Osteocyte (in vitro differentiated cells): Measurements from ENCODE around the gene AADACL3. TPM values are rescaled to one million over a fixed set of nuclear protein-coding genes. Genes with fewer than 3 reads are reported as not detected.
"Not testable (repeated sequence)": the region's sequence is repeated elsewhere in the genome, so short reads cannot be mapped to it uniquely, and the experiment has no call there.

Experiments
- DNase-seq: peaks from one replicate; pipeline ENCODE4 v3.0.0; 2021; ENCODE audit warnings: mixed read lengths; ENCODE audit not compliant: unreplicated experiment; ENCODE audit errors: extremely low spot score
- H3K27ac Mint-ChIP-seq: one replicate; pipeline ENCODE4 v1.8.0; 2021; ENCODE audit warnings: mild to moderate bottlenecking, mixed read lengths; ENCODE audit not compliant: unreplicated experiment
- H3K27me3 Mint-ChIP-seq: one replicate; pipeline ENCODE4 v1.8.0; 2021; ENCODE audit warnings: mixed read lengths; ENCODE audit not compliant: unreplicated experiment
- H3K36me3 Mint-ChIP-seq: one replicate; pipeline ENCODE4 v1.8.0; 2021; ENCODE audit warnings: mixed read lengths; ENCODE audit not compliant: unreplicated experiment
- H3K4me1 Mint-ChIP-seq: one replicate; pipeline ENCODE4 v1.8.0; 2021; ENCODE audit warnings: mixed read lengths; ENCODE audit not compliant: unreplicated experiment
- H3K4me3 Mint-ChIP-seq: one replicate; pipeline ENCODE4 v1.8.0; 2021; ENCODE audit warnings: mild to moderate bottlenecking, moderate library complexity, mixed read lengths; ENCODE audit not compliant: unreplicated experiment
- H3K9me3 Mint-ChIP-seq: one replicate; pipeline ENCODE4 v1.8.0; 2021; ENCODE audit warnings: mixed read lengths; ENCODE audit not compliant: unreplicated experiment
- CTCF ChIP-seq: fragments of 200-600 bp; sonication (generic); IDR thresholded peaks from 2 replicates; pipeline ENCODE4 v1.5.0; 2021; ENCODE audit warnings: antibody characterized with exemption, mild to moderate bottlenecking, moderate library complexity
- total RNA-seq: library from RNA; stranded (reverse); gene quantifications from 2 replicates; pipeline ENCODE4 v1.2.1, GENCODE V29; 2021

The AADACL3 gene
- total RNA-seq, 1 donor from 2014 or later: not detected

- no peak for DNase-seq
- no peaks in the 10 kb centered on the region for H3K36me3 Mint-ChIP-seq
Measured at GRCh38 chr1:12714710-12715475, 1.0 kb upstream of the AADACL3 start.

GRCh38 chr1:12717301-12717838 is 1.5 kb downstream of the AADACL3 start:
- Mint-ChIP-seq H3K27ac (no peak overlapping the region), H3K4me3 (no peak overlapping the region), H3K9me3 (no peaks in the 10 kb centered on the region), H3K27me3 (no peaks in the 10 kb centered on the region), H3K4me1 (peaks cover 6% of the 10 kb centered on the region), H3K36me3 (no peaks in the 10 kb centered on the region)
- DNase-seq: no peak
- TF ChIP-seq CTCF: no peak

More at GRCh38 chr1:12714710-12715475, 1.0 kb upstream of the AADACL3 start:
- peaks cover 19% of the 10 kb centered on the region for H3K4me1 Mint-ChIP-seq
- H3K27ac Mint-ChIP-seq: no peak overlapping the region
- no peak overlapping the region for H3K4me3 Mint-ChIP-seq
- no peaks in the 10 kb centered on the region for H3K27me3 Mint-ChIP-seq
- TF ChIP-seq CTCF: no peak
- no peaks in the 10 kb centered on the region for H3K9me3 Mint-ChIP-seq

- H3K4me1 Mint-ChIP-seq: no peaks in the 10 kb centered on the region
- DNase-seq: no peak
- H3K36me3 Mint-ChIP-seq: no peaks in the 10 kb centered on the region
- H3K27me3 Mint-ChIP-seq: no peaks in the 10 kb centered on the region
- TF ChIP-seq CTCF: no peak
- H3K9me3 Mint-ChIP-seq: no peaks in the 10 kb centered on the region
- H3K4me3 Mint-ChIP-seq: no peak overlapping the region
- no peak overlapping the region for H3K27ac Mint-ChIP-seq
Measured at GRCh38 chr1:12722626-12723025, 6.7 kb downstream of the AADACL3 start.

GRCh38 chr1:12728391-12728790 is 12.5 kb downstream of the AADACL3 start:
- Mint-ChIP-seq H3K27me3 (peaks cover 1% of the 10 kb centered on the region), H3K4me1 (no peaks in the 10 kb centered on the region), H3K4me3 (no peak overlapping the region), H3K9me3 (peaks cover 10% of the 10 kb centered on the region), H3K27ac (no peak overlapping the region), H3K36me3 (no peaks in the 10 kb centered on the region)
- DNase-seq: no peak
- TF ChIP-seq CTCF: no peak

GRCh38 chr1:12730156-12730555 is 14.2 kb downstream of the AADACL3 start:
- Mint-ChIP-seq H3K36me3 (no peaks in the 10 kb centered on the region), H3K4me3 (no peak overlapping the region), H3K27me3 (peaks cover 8% of the 10 kb centered on the region), H3K27ac (no peak overlapping the region), H3K9me3 (peaks cover 10% of the 10 kb centered on the region), H3K4me1 (no peaks in the 10 kb centered on the region)
- no peak for TF ChIP-seq CTCF
- DNase-seq: no peak

GRCh38 chr1:12731084-12731483 is 15.2 kb downstream of the AADACL3 start:
- H3K27ac Mint-ChIP-seq, H3K4me1 Mint-ChIP-seq, H3K27me3 Mint-ChIP-seq, H3K36me3 Mint-ChIP-seq, DNase-seq, H3K4me3 Mint-ChIP-seq: not testable (repeated sequence)
- H3K9me3 Mint-ChIP-seq: peaks cover 10% of the 10 kb centered on the region
